Measurements from ENCODE around the gene CCDC92B.
"Not testable (repeated sequence)": the region's sequence is repeated elsewhere in the genome, so short reads cannot be mapped to it uniquely, and the experiment has no call there.

The CCDC92B gene

DNA sequence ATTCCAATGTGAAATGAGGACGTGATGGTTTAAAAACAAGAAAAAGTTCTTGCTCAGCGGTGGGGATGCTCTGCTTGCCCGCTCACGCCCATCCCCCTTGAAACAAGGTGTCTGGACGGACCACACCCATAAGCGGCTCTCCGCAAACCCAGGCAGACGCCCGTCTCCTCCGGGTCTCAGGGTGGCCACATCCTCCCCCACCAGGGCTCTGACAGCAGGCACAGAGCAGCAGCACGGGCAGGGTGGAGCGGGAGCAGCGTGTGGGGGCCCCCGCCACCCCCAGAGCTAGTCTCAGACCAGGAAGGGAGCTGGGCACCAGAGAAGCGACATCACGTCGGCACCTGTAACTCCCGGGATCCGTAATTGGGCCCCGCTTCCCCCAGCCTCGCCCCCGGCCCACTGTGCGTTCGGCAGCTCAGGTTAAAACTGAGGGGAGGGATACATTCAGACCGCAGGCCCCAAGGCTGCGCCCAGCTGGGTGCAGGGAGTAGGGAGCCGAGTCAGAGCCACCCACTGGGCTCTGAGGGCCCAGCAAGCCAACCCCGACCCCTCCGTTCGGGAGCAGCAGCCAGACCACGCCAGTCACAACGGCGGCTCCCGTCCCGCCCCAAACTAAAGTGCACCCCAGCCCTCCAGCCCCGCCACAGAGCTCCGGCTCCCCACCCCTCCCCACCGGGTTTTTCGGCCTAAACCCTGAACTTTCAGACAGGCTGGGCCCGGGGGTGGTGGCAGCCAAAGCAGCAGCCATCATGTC, 59.9 kb downstream of the CCDC92B start:
- no peak for DNase-seq (ENCODE audit: low spot score)

DNA sequence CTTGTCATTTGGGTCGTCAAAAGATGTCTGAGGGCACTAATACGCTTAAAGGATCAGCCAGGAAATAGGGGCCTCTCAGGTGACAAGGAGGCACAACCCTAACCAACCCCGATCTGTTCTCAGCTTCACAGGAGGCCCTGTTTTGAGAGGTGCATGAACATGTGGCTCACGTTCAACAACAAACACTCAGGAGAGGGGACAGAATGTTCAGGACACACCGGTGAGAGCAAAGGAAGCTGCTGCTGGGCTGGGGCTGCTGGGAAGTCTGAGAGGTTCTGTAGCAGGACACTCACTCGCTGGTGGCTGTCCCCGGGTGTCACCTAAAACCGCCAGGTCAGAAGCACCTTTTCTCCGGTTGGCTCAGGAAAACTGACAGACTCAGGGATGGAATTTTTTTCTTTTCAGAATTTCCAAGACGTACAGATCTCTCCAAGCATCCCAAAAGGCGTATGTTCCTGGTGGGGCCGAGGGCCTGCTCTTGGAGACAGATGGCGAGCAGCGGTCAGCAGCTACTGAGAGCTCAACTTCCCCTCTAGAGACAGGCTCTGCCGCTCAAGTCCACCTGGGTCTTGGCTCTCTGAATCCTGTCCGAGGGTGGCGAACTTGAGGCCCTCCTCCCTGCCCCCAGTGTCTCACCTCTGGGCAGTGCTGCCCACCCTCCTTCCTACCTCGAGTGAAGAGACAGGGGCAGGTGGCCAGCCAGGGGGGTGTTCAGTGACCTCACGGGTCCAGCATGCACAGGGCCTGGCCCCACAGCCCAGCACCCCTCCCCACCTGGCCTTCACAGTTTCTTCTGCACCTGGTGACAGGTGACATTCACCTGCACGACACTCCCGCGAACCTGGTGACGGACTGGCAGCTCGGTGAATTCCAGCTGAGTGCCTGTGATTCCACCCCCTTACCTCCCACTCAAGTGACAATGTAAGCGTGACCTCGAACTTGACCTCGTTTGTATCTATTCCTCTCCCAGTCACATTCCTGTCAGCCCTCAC, 60.8 kb downstream of the CCDC92B start:
- DNase-seq (ENCODE audit: low spot score), result no peak

DNA sequence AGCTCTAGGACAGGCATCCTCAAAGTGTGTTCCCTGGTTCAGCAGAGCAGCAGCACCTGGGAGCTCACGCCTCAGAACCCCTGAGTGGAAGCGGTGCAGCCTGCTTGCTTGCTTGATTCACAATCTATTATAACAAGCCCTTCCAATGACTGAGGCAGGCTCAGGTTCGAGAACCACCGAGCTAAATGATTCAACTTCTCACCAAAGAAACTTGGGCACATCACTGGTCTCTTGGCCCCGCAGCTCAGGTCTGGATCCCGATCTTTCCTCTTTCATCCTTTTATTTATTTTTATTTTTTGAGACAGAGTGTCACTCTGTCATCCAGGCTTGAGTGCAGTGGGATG, 62.4 kb downstream of the CCDC92B start:
- no peak for DNase-seq (ENCODE audit: low spot score)

GRCh38 chr17:2685696-2686095, 63.8 kb downstream of the CCDC92B start:
- no peak for DNase-seq (ENCODE audit: low spot score)

DNA sequence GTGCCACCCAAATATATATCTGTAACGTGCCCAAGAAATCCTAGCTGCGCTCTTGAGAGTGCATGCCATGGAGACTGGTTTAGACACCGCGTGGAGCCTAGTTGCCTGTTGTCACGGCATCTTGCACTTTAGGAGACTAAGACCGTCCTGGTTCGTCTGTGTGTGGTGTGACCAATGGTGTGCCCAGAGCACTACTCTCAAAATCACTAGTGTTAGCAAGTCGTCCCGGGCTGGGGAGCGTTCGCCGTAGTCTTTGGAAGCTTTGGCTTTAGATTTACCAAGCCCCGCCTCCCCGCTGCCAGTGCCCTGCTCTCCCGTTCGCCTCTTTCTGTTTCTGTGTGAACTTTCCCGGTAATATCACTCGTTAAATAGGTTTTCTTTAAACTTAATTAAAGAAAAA, 64.9 kb downstream of the CCDC92B start:
- DNase-seq (ENCODE audit: low spot score), result no peak

DNA sequence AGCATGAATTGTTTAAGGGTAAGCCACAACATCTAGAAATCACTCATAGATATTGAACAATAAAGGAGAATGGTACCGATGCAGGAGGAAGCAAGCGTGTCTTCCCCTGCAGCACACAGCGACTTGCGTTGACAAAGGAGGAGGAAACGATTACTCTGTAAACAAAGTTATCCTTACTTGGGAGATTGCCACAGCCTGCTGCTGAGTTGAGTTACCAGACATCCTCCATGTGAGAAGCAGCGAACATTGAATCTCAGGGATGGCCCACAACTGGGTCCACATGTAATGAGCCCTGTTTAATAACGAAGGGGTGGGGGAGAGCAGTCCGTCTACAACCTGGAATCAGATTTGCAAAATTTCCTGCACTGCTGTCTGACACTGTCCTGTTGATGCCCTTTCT, 65.5 kb downstream of the CCDC92B start:
- DNase-seq (ENCODE audit: low spot score), result no peak

DNA sequence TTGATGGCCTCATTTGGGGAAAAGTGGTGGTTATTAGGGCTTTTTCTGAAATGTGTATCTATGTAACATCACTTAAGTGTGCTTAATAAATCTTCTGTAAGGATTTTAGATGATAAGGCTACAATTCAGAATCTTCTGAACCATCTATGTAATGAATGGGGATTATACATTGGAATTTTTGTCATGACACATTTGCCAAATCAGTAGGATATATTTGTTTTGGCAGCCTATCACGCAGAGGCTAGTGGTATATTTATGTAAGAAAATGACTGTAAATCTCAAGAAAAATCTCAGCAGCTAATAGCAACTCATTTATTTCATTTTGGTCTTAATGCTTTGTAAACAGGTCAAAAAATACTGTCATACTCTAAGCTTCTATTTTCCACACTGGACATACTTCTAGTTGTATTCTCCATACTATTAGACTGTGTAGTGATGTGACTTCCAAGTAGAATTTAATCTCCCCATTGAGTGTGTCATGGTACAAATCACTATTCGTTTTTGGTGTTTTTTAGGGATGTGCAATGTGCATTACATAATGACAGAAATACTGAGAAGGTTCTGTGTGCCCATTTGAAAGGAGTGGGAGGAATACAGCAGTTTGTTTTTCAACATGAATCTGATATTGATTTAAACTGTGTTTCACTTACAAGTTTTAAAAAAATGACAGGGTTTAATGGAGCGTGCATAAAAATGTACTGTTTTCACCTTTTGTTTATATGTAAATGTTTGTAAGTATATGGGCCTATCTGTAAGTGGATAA, 67.1 kb downstream of the CCDC92B start:
- no peak for DNase-seq (ENCODE audit: low spot score)

DNA sequence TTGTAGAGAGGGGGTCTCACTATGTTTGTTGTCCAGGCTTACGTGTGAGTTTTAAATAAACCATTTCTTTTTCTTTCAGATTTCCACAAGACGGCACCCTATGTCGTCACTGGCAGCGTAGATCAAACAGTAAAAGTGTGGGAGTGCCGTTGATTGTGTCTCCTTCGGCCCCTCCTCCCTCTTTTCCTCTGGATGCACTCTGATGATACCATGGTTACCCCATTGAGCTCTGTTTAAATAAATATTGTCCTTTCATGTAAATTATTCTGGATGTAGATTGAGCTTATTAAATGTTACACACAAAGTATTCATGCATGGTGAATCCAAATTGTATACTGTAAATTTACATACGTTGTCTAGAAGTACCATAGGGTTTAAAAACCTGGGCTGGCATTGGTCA, 67.8 kb downstream of the CCDC92B start:
- DNase-seq (ENCODE audit: low spot score), result no peak

- no peak for DNase-seq (ENCODE audit: low spot score)
Measured at GRCh38 chr17:2680961-2681360, 68.5 kb downstream of the CCDC92B start.

DNA sequence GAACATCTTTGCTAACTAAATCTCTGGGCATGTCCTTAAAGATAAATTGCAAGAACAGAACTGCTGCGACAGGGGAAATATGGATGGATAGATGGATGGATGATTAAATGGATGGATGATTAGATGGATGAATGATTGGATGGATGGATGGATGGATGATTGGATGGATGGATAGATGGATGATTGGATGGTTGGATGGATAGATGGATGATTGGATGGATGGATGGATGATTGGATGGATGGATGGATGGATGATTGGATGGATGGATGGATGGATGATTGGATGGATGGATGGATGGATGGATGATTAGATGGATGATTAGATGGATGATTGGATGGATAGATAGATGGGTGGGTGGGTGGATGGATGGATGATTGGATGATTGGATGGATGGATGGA, 70.2 kb downstream of the CCDC92B start:
- not testable (repeated sequence) for DNase-seq (ENCODE audit: low spot score)

Data from pons (tissue), 1 donor.